K562 (cell line): ENCODE data around the gene DNAJB1. TPM values are rescaled to one million over a fixed set of nuclear protein-coding genes. Genes with fewer than 3 reads are reported as not detected.

Experiments
- CAMTA2 ChIP-seq: fragments of 250-450 bp; sonication (Bioruptor Pico); conservative IDR thresholded peaks from 2 replicates; pipeline ENCODE4 v1.5.1; 2022
- E2F3 ChIP-seq: fragments of 250-450 bp; sonication (Bioruptor Pico); IDR thresholded peaks from 2 replicates; pipeline ENCODE4 v1.4.0; 2020; ENCODE audit warnings: mild to moderate bottlenecking
- EWSR1 ChIP-seq: fragments of 450-650 bp; IDR thresholded peaks from 2 replicates; pipeline ENCODE4 v1.6.1; 2018; ENCODE audit warnings: borderline replicate concordance, mild to moderate bottlenecking, low read depth, moderate library complexity; ENCODE audit not compliant: partially characterized antibody
- HDAC3 ChIP-seq: fragments of 450-650 bp; IDR thresholded peaks from 2 replicates; pipeline ENCODE4 v1.6.1; 2018; ENCODE audit warnings: borderline replicate concordance, mild to moderate bottlenecking, moderate library complexity; ENCODE audit not compliant: partially characterized antibody
- KHSRP ChIP-seq: fragments of 450-650 bp; IDR thresholded peaks from 2 replicates; pipeline ENCODE4 v1.6.1; 2017
- MTA1 ChIP-seq: fragments of 450-650 bp; IDR thresholded peaks from 2 replicates; pipeline ENCODE4 v1.6.1; 2017; ENCODE audit warnings: borderline replicate concordance
- MYC ChIP-seq, 2 experiments: fragments of 250-450 bp in 1 of 2; sonication (Bioruptor Pico) in 1 of 2; IDR thresholded peaks; 2 replicates each; pipeline versions ENCODE4 v1.5.1 to v1.6.1; 2012 to 2021; ENCODE audit warnings: low read depth in 2 of 2, borderline replicate concordance in 1 of 2, improper control_type of control experiment in 1 of 2, low read length in 1 of 2, mild to moderate bottlenecking in 1 of 2, moderate library complexity in 1 of 2
- PCBP2 ChIP-seq: fragments of 200-400 bp; formaldehyde crosslinking; IDR thresholded peaks from 2 replicates; pipeline ENCODE4 v1.6.1; 2018; ENCODE audit warnings: low read length, low read depth, mild to moderate bottlenecking, moderate library complexity; ENCODE audit not compliant: poor library complexity, severe bottlenecking
- RBFOX2 ChIP-seq: fragments of 200-400 bp; formaldehyde crosslinking; IDR thresholded peaks from 2 replicates; pipeline ENCODE4 v1.6.1; 2017; ENCODE audit warnings: low read depth, mild to moderate bottlenecking, low read length, moderate library complexity
- SIN3A ChIP-seq, 2 experiments: fragments of 150-350 bp in 1 of 2; IDR thresholded peaks; 2 replicates each; pipeline ENCODE4 v1.6.1; 2011 to 2016; ENCODE audit warnings: borderline replicate concordance in 2 of 2, low read depth in 2 of 2, low read length in 2 of 2, mild to moderate bottlenecking in 2 of 2, moderate library complexity in 2 of 2; ENCODE audit not compliant: control insufficient read depth in 1 of 2
- SUPT5H ChIP-seq: fragments of 450-650 bp; IDR thresholded peaks from 2 replicates; pipeline ENCODE4 v1.6.1; 2016
- TCF7 ChIP-seq: sonication (generic); IDR thresholded peaks from 2 replicates; pipeline ENCODE4 v1.6.1; 2016; ENCODE audit warnings: antibody characterized with exemption, borderline replicate concordance
- U2AF2 ChIP-seq: fragments of 200-400 bp; formaldehyde crosslinking; optimal IDR thresholded peaks from 2 replicates; pipeline ENCODE3; 2017; ENCODE audit warnings: low read depth, mild to moderate bottlenecking, low read length
- ZBTB1 ChIP-seq: sonication (generic); formaldehyde crosslinking; IDR thresholded peaks from 2 replicates; pipeline ENCODE4 v1.8.1; 2023; ENCODE audit warnings: missing genetic modification reagents, low read depth, mild to moderate bottlenecking, borderline replicate concordance
- ZBTB2 ChIP-seq: fragments of 450-650 bp; IDR thresholded peaks from 2 replicates; pipeline ENCODE4 v1.6.1; 2016; ENCODE audit warnings: antibody characterized with exemption
- ZNF57 ChIP-seq: fragments of 450-650 bp; formaldehyde crosslinking; IDR thresholded peaks from 2 replicates; pipeline ENCODE4 v1.4.0; 2020; ENCODE audit warnings: mild to moderate bottlenecking, moderate library complexity
- polyA plus RNA-seq, 8 experiments: library from polyadenylated mRNA; depleted of rRNA in 4 of 8; stranded (reverse) in 5 of 8; unstranded in 3 of 8; fragments of >200 nt; fragmentation: Nextera tagmentation in 2 of 8; fragmentation: Illumina TruSeq in 1 of 8; extraction: Ambion mirVana in 2 of 8; extraction: Trizol in 1 of 8; gene quantifications; 2 replicates each; pipeline versions ENCODE4 v1.2.1 to v1.2.3, GENCODE V29; 2011 to 2014; ENCODE audit warnings: inconsistent platforms in 1 of 8, missing spikeins in 1 of 8
- total RNA-seq, 7 experiments: library from RNA; depleted of rRNA in 6 of 7; stranded (reverse); fragments of >200 nt in 6 of 7; fragmentation: Illumina TruSeq in 2 of 7; extraction: Trizol in 2 of 7; gene quantifications; 2 replicates each; pipeline versions ENCODE4 v1.2.1 to v1.2.3, GENCODE V29; 2011 to 2021; ENCODE audit warnings: low replicate concordance in 1 of 7
- TF ChIP-seq, protein P1 (sequence below): sonication (generic); formaldehyde crosslinking; IDR thresholded peaks from 2 replicates; pipeline ENCODE4 v1.8.0; 2022; ENCODE audit warnings: mild to moderate bottlenecking, missing genetic modification reagents, borderline replicate concordance
- TF ChIP-seq, protein P2 (sequence below): fragments of 200-800 bp; sonication (Bioruptor generic); IDR thresholded peaks from 2 replicates; pipeline ENCODE4 v1.6.1; 2016; ENCODE audit warnings: missing genetic modification characterization, missing compliant biosample characterization
- TF ChIP-seq, protein P3 (sequence below): fragments of 250-450 bp; sonication (Bioruptor Pico); IDR thresholded peaks from 2 replicates; pipeline ENCODE4 v1.8.0; 2021; ENCODE audit warnings: moderate library complexity, mild to moderate bottlenecking, inconsistent platforms

The DNAJB1 gene
- total and polyA plus RNA-seq, 9 of the 15 experiments (the other 6 are each of a cell fraction or from before 2014, with no cell fraction given) = 13.2 to 113 (median 62.1) TPM

DNA sequence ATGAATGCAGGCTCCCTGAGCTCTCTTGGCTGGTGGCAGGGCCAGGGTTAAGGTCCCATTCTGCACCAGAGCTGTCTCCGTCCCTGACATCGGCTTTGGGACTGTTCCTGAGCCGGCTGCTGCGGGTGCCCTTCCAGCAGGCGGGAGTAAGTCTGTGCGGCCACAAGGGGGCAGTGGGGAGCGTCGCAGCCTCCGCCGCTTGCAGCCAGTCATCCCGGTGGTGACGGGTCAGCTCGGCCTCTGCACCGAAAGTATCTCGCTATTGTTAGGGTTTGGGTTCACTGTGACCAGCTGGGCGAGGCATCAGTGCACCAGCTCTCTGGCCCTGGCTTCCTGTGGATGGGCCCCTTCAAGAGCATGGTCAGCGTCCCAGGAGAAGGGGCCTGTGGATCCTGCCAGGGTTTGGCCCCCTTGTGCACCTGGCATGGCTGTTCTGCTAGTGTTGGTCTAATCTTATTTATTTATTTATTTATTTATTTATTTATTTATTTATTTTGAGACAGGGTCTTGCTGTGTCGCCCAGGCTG lies 38.5 kb upstream of the DNAJB1 start (continued):
- TF ChIP-seq, protein P1, sequence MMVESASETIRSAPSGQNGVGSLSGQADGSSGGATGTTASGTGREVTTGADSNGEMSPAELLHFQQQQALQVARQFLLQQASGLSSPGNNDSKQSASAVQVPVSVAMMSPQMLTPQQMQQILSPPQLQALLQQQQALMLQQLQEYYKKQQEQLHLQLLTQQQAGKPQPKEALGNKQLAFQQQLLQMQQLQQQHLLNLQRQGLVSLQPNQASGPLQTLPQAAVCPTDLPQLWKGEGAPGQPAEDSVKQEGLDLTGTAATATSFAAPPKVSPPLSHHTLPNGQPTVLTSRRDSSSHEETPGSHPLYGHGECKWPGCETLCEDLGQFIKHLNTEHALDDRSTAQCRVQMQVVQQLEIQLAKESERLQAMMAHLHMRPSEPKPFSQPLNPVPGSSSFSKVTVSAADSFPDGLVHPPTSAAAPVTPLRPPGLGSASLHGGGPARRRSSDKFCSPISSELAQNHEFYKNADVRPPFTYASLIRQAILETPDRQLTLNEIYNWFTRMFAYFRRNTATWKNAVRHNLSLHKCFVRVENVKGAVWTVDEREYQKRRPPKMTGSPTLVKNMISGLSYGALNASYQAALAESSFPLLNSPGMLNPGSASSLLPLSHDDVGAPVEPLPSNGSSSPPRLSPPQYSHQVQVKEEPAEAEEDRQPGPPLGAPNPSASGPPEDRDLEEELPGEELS (CRISPR knock-in tag) = 0 out of 2 replicates have a peak, but pooled peaks have one; percentile 22
- no peak for TF ChIP-seq TCF7
- TF ChIP-seq SUPT5H = no peak
- no peak for TF ChIP-seq EWSR1
- no peak for TF ChIP-seq MYC (IDR thresholded peaks at IDR 0.05; ENCODE audit: low read depth, low read length)
- no peak for TF ChIP-seq MYC (CRISPR knock-in tag; IDR thresholded peaks at IDR 0.05; ENCODE audit: borderline replicate concordance, low read depth)
- TF ChIP-seq PCBP2 = no peak
- TF ChIP-seq HDAC3 = no peak
- TF ChIP-seq E2F3 (CRISPR knock-in tag) = no peak
- TF ChIP-seq U2AF2 = no peak
- TF ChIP-seq CAMTA2 = no peak
- TF ChIP-seq, protein P2, sequence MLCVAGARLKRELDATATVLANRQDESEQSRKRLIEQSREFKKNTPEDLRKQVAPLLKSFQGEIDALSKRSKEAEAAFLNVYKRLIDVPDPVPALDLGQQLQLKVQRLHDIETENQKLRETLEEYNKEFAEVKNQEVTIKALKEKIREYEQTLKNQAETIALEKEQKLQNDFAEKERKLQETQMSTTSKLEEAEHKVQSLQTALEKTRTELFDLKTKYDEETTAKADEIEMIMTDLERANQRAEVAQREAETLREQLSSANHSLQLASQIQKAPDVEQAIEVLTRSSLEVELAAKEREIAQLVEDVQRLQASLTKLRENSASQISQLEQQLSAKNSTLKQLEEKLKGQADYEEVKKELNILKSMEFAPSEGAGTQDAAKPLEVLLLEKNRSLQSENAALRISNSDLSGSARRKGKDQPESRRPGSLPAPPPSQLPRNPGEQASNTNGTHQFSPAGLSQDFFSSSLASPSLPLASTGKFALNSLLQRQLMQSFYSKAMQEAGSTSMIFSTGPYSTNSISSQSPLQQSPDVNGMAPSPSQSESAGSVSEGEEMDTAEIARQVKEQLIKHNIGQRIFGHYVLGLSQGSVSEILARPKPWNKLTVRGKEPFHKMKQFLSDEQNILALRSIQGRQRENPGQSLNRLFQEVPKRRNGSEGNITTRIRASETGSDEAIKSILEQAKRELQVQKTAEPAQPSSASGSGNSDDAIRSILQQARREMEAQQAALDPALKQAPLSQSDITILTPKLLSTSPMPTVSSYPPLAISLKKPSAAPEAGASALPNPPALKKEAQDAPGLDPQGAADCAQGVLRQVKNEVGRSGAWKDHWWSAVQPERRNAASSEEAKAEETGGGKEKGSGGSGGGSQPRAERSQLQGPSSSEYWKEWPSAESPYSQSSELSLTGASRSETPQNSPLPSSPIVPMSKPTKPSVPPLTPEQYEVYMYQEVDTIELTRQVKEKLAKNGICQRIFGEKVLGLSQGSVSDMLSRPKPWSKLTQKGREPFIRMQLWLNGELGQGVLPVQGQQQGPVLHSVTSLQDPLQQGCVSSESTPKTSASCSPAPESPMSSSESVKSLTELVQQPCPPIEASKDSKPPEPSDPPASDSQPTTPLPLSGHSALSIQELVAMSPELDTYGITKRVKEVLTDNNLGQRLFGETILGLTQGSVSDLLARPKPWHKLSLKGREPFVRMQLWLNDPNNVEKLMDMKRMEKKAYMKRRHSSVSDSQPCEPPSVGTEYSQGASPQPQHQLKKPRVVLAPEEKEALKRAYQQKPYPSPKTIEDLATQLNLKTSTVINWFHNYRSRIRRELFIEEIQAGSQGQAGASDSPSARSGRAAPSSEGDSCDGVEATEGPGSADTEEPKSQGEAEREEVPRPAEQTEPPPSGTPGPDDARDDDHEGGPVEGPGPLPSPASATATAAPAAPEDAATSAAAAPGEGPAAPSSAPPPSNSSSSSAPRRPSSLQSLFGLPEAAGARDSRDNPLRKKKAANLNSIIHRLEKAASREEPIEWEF (CRISPR knock-in tag) = no peak
- TF ChIP-seq ZBTB2 = no peak
- TF ChIP-seq ZBTB1 (CRISPR knock-in tag) = peak; percentile 69; the same call in 1 of the 2 replicates
- TF ChIP-seq SIN3A (IDR thresholded peaks at IDR 0.05; ENCODE audit: borderline replicate concordance in 2 of 2, control insufficient read depth in 1 of 2, low read depth in 2 of 2, low read length in 2 of 2) = no peak
- TF ChIP-seq RBFOX2 = no peak
- TF ChIP-seq, protein P3, sequence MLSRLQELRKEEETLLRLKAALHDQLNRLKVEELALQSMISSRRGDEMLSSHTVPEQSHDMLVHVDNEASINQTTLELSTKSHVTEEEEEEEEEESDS = no peak
- TF ChIP-seq ZNF57 (CRISPR knock-in tag) = no peak
- no peak for TF ChIP-seq MTA1
- TF ChIP-seq KHSRP = no peak
